Measurements from ENCODE around the gene CXCL12. TPM values are rescaled to one million over a fixed set of nuclear protein-coding genes. Genes with fewer than 3 reads are reported as not detected.

CXCL12 gene
- total and polyA plus RNA-seq, 2 donors (not counting 3 experiments of a cell fraction or from before 2014, with no cell fraction given), result 0.35 to 1.4 TPM

DNA sequence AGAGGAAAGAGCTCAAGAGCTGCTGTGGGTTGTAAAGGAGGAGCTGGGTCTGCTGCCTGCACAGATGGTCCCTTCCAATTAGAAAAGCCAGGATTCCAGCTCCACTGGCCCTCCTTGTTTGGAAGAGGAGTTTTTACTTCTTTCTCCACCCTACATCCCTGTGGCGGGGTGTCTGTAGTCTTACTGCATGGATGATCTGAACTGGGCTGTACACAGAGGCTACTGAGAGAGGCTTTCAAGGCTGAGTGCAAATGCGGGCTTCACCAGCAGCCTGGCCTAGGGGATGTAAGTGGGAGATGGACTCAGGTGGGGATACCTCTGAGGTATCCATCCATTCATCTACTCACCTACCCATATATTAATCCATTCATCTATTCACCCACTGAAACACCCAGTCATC, 7.1 kb upstream of the CXCL12 start:
- Histone ChIP-seq H3K4me2 (ENCODE audit: insufficient read depth, low read length) (no peak overlapping the region), H3K9me3 (replicated peaks; ENCODE audit: control insufficient read depth, insufficient read depth, low read length) (no peaks in the 10 kb centered on the region), H3K4me1 (ENCODE audit: control insufficient read depth, extremely low read depth, insufficient read depth, low read length) (no peaks in the 10 kb centered on the region), H3K9me1 (replicated peaks; ENCODE audit: control insufficient read depth, extremely low read depth, insufficient read depth, low read length) (no peaks in the 10 kb centered on the region), H2AFZ (ENCODE audit: low read depth, low read length) (no peak overlapping the region), H3K27ac (ENCODE audit: insufficient read depth, low read depth, low read length) (no peak overlapping the region), H4K20me1 (replicated peaks; ENCODE audit: control insufficient read depth, extremely low read depth, insufficient read depth, low read length) (no peaks in the 10 kb centered on the region), H3K27me3 (ENCODE audit: control insufficient read depth in 2 of 2, insufficient read depth in 2 of 2, low read length in 2 of 2) (no peaks in the 10 kb centered on the region), H3K79me2 (ENCODE audit: control insufficient read depth, insufficient read depth, low read length) (no peaks in the 10 kb centered on the region), H3K9ac (replicated peaks; ENCODE audit: extremely low read depth, insufficient read depth, low read length) (no peak overlapping the region), H3K4me3 (replicated peaks in 1 of 3; ENCODE audit: insufficient read depth in 1 of 3, low read depth in 1 of 3, low read length in 3 of 3) (no peak overlapping the region), H3K36me3 (ENCODE audit: control insufficient read depth in 2 of 2, extremely low read depth in 1 of 2, insufficient read depth in 2 of 2, low read length in 2 of 2) (no peaks in the 10 kb centered on the region)
- BruUV-seq (replicated peaks), result no TSS peak
- ChIA-PET POLR2A (no interaction called here), CTCF (interaction anchor here (1.1 kb wide), 1 partner anchor 702 kb away, joined by 4 read pairs; no protein-coding TSS in a partner anchor)
- DNase-seq (ENCODE audit: low read depth, low spot score) (no peak), FAIRE-seq (no peak)
- dilution Hi-C loops (cut with MboI; ENCODE audit: extremely low pct_ligation_motif_present, low sequenced_read_pairs), result no loop called here
- TF ChIP-seq, protein P1, sequence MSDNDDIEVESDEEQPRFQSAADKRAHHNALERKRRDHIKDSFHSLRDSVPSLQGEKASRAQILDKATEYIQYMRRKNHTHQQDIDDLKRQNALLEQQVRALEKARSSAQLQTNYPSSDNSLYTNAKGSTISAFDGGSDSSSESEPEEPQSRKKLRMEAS (IDR thresholded peaks at IDR 0.05; ENCODE audit: insufficient read depth, insufficient read length), result no peak
- TF ChIP-seq, protein P2, sequence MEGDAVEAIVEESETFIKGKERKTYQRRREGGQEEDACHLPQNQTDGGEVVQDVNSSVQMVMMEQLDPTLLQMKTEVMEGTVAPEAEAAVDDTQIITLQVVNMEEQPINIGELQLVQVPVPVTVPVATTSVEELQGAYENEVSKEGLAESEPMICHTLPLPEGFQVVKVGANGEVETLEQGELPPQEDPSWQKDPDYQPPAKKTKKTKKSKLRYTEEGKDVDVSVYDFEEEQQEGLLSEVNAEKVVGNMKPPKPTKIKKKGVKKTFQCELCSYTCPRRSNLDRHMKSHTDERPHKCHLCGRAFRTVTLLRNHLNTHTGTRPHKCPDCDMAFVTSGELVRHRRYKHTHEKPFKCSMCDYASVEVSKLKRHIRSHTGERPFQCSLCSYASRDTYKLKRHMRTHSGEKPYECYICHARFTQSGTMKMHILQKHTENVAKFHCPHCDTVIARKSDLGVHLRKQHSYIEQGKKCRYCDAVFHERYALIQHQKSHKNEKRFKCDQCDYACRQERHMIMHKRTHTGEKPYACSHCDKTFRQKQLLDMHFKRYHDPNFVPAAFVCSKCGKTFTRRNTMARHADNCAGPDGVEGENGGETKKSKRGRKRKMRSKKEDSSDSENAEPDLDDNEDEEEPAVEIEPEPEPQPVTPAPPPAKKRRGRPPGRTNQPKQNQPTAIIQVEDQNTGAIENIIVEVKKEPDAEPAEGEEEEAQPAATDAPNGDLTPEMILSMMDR (IDR thresholded peaks at IDR 0.05; ENCODE audit: extremely low read depth in 1 of 2, insufficient read depth in 1 of 2, low read depth in 1 of 2, low read length in 2 of 2), result no peak
- no peak for TF ChIP-seq POLR2A (IDR thresholded peaks at IDR 0.05; ENCODE audit: low read depth, low read length)
- no peak for TF ChIP-seq GATA2 (IDR thresholded peaks at IDR 0.05; ENCODE audit: insufficient read depth, insufficient read length, low read depth, low read length)
- TF ChIP-seq JUN (IDR thresholded peaks at IDR 0.05; ENCODE audit: borderline replicate concordance, insufficient read depth, insufficient read length, low read depth), result no peak
- no peak for TF ChIP-seq POLR2AphosphoS5 (IDR thresholded peaks at IDR 0.05; ENCODE audit: insufficient read depth, low read depth, low read length)
- TF ChIP-seq EZH2 (IDR thresholded peaks at IDR 0.05; ENCODE audit: borderline replicate concordance, low read depth, low read length, severe bottlenecking), result no peak
- no peak for TF ChIP-seq FOS (IDR thresholded peaks at IDR 0.05; ENCODE audit: borderline replicate concordance, insufficient read depth, low read length)
- no peak for TF ChIP-seq MYC (IDR thresholded peaks at IDR 0.05; ENCODE audit: low read depth, low read length)
- intact Hi-C loops (cut with micrococcal nuclease), result loop anchor here (10.0 kb wide), 1 partner anchor 333 kb away; no protein-coding TSS in a partner anchor

Measured in endothelial cell of umbilical vein (primary cell).